Panc1 (cell line): Measurements from ENCODE around the gene DPP8. TPM values are rescaled to one million over a fixed set of nuclear protein-coding genes. Genes with fewer than 3 reads are reported as not detected.
A peak's percentile ranks its signal among the peaks of the same experiment; 100 is the strongest.
"Not testable (repeated sequence)": the region's sequence is repeated elsewhere in the genome, so short reads cannot be mapped to it uniquely, and the experiment has no call there.

Experiments
- ATAC-seq: fragments of 200-7000 bp; cut with Tn5 transposase; 2 replicates; pipeline ENCODE4 v1.9.1; 2020; ENCODE audit warnings: mild to moderate bottlenecking, moderate library complexity
- BruUV-seq: library from RNA; stranded (reverse); fragments of 400-500 nt; replicated peaks from 2 replicates; lab custom pipeline; 2021; lab: Mats Ljungman, UMichigan
- CTCF ChIA-PET: fragments of 300-600 bp; sonication (Branson Sonifier 250); formaldehyde crosslinking; loops from one replicate; lab custom pipeline; 2022; ENCODE audit warnings: antibody characterized with exemption; lab: Charles Lee
- POLR2A ChIA-PET: fragments of 300-600 bp; sonication (Branson Sonifier 250); formaldehyde crosslinking; loops from one replicate; lab custom pipeline; 2022; ENCODE audit warnings: antibody characterized with exemption; lab: Charles Lee
- DNase-seq: peaks from one replicate; pipeline ENCODE4 v3.0.0-alpha.2; 2010; ENCODE audit warnings: low read depth, low spot score
- H3K27ac ChIP-seq: 2 replicates; pipeline ENCODE4 v1.5.1; 2011; ENCODE audit warnings: mild to moderate bottlenecking, low read length, inconsistent platforms
- H3K27me3 ChIP-seq: fragments of 200-500 bp; sonication (Bioruptor generic); 2 replicates; pipeline ENCODE4 v1.6.0; 2014; ENCODE audit warnings: low read length, inconsistent platforms; ENCODE audit not compliant: control insufficient read depth, insufficient read depth
- H3K36me3 ChIP-seq: fragments of 200-500 bp; sonication (Bioruptor generic); 2 replicates; pipeline ENCODE4 v1.5.1; 2014; ENCODE audit warnings: inconsistent platforms, mild to moderate bottlenecking, low read length, moderate library complexity; ENCODE audit not compliant: control insufficient read depth, insufficient read depth
- H3K4me1 ChIP-seq: 2 replicates; pipeline ENCODE4 v1.5.1; 2011; ENCODE audit warnings: inconsistent platforms, mild to moderate bottlenecking, low read length, moderate library complexity; ENCODE audit not compliant: control insufficient read depth, insufficient read depth
- H3K4me3 ChIP-seq, 2 experiments: 2 replicates each; pipeline ENCODE4 v1.5.1; 2011 to 2012; ENCODE audit warnings: low read depth in 2 of 2, low read length in 2 of 2, mild to moderate bottlenecking in 2 of 2, inconsistent platforms in 1 of 2, moderate library complexity in 1 of 2
- H3K9me3 ChIP-seq: fragments of 200-500 bp; sonication (Bioruptor generic); 2 replicates; pipeline ENCODE4 v1.5.1; 2014; ENCODE audit warnings: low read depth, mild to moderate bottlenecking, inconsistent platforms, low read length, moderate library complexity; ENCODE audit not compliant: control insufficient read depth, insufficient read depth
- POLR2AphosphoS5 ChIP-seq: IDR thresholded peaks from 2 replicates; pipeline ENCODE4 v1.6.1; 2012; ENCODE audit warnings: mild to moderate bottlenecking, low read depth, low read length, moderate library complexity
- SIN3A ChIP-seq: IDR thresholded peaks from 2 replicates; pipeline ENCODE4 v1.6.1; 2012; ENCODE audit warnings: low read depth, mild to moderate bottlenecking, low read length, moderate library complexity, borderline replicate concordance; ENCODE audit not compliant: insufficient read depth
- TCF7L2 ChIP-seq: IDR thresholded peaks from 2 replicates; pipeline ENCODE4 v1.6.1; 2011; ENCODE audit warnings: mild to moderate bottlenecking, low read depth, low read length, inconsistent platforms
- in situ Hi-C: cut with HindIII; loops from 2 replicates; pipeline ENCODE4 v1.10.0; 2016; ENCODE audit warnings: low sequenced_read_pairs, low pct_unique_long_range_greater_than_20kb
- intact Hi-C: fragments of 100-400 bp; cut with micrococcal nuclease; formaldehyde crosslinking; loops from one replicate; pipeline ENCODE4 v1.10.0; 2022; ENCODE audit not compliant: unreplicated experiment
- total RNA-seq: library from RNA; stranded (reverse); gene quantifications from one replicate; pipeline ENCODE4 v1.2.1, GENCODE V29; 2021; ENCODE audit not compliant: unreplicated experiment
- TF ChIP-seq, protein P1 (sequence below): fragments of 450-650 bp; IDR thresholded peaks from 2 replicates; pipeline ENCODE4 v1.5.1; 2017; ENCODE audit warnings: mild to moderate bottlenecking
- TF ChIP-seq, protein P2 (sequence below), 2 experiments: IDR thresholded peaks; 2 replicates each; pipeline ENCODE4 v1.6.1; 2011 to 2012; ENCODE audit warnings: low read depth in 2 of 2, control low read depth in 1 of 2, low read length in 1 of 2, mild to moderate bottlenecking in 1 of 2, moderate library complexity in 1 of 2; ENCODE audit not compliant: insufficient read depth in 1 of 2

The DPP8 gene
- total RNA-seq, 1 experiment from 2014 or later, result 36.2 TPM

DNA sequence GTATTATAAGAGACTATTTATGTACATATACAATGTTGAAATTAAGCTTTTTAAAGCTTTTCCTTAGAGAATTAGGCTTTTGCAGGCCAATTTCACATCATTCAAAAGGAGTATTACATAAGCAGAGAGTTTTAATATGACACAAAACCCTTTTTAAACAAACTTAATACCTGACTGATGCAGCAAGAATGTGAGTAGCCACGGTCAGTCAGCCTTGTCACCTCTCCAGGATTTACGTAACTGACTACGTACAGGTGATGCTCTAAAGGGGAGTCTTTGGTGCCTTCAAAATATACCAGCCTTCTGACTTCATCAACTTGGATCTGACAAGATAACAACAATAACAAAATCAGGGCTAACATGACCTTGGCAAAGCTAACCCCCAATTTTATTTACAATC, 50.6 kb downstream of the DPP8 start:
- CTCF ChIA-PET, result no interaction called here
- Histone ChIP-seq H3K4me3 (no peak overlapping the region), H3K9me3 (no peaks in the 10 kb centered on the region), H3K4me1 (no peaks in the 10 kb centered on the region), H3K36me3 (peaks cover 8% of the 10 kb centered on the region), H3K27me3 (no peaks in the 10 kb centered on the region), H3K27ac (no peak overlapping the region)
- no peak for DNase-seq
- POLR2A ChIA-PET, result no interaction called here
- BruUV-seq, result no TSS peak
- ATAC-seq, result no peak
- in situ Hi-C loops (no loop called here), intact Hi-C loops (no loop called here)
- TF ChIP-seq TCF7L2, result no peak
- TF ChIP-seq, protein P1, sequence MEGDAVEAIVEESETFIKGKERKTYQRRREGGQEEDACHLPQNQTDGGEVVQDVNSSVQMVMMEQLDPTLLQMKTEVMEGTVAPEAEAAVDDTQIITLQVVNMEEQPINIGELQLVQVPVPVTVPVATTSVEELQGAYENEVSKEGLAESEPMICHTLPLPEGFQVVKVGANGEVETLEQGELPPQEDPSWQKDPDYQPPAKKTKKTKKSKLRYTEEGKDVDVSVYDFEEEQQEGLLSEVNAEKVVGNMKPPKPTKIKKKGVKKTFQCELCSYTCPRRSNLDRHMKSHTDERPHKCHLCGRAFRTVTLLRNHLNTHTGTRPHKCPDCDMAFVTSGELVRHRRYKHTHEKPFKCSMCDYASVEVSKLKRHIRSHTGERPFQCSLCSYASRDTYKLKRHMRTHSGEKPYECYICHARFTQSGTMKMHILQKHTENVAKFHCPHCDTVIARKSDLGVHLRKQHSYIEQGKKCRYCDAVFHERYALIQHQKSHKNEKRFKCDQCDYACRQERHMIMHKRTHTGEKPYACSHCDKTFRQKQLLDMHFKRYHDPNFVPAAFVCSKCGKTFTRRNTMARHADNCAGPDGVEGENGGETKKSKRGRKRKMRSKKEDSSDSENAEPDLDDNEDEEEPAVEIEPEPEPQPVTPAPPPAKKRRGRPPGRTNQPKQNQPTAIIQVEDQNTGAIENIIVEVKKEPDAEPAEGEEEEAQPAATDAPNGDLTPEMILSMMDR, result no peak
- no peak for TF ChIP-seq POLR2AphosphoS5
- TF ChIP-seq, protein P2, sequence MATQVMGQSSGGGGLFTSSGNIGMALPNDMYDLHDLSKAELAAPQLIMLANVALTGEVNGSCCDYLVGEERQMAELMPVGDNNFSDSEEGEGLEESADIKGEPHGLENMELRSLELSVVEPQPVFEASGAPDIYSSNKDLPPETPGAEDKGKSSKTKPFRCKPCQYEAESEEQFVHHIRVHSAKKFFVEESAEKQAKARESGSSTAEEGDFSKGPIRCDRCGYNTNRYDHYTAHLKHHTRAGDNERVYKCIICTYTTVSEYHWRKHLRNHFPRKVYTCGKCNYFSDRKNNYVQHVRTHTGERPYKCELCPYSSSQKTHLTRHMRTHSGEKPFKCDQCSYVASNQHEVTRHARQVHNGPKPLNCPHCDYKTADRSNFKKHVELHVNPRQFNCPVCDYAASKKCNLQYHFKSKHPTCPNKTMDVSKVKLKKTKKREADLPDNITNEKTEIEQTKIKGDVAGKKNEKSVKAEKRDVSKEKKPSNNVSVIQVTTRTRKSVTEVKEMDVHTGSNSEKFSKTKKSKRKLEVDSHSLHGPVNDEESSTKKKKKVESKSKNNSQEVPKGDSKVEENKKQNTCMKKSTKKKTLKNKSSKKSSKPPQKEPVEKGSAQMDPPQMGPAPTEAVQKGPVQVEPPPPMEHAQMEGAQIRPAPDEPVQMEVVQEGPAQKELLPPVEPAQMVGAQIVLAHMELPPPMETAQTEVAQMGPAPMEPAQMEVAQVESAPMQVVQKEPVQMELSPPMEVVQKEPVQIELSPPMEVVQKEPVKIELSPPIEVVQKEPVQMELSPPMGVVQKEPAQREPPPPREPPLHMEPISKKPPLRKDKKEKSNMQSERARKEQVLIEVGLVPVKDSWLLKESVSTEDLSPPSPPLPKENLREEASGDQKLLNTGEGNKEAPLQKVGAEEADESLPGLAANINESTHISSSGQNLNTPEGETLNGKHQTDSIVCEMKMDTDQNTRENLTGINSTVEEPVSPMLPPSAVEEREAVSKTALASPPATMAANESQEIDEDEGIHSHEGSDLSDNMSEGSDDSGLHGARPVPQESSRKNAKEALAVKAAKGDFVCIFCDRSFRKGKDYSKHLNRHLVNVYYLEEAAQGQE (IDR thresholded peaks at IDR 0.05; ENCODE audit: insufficient read depth in 1 of 2, low read depth in 2 of 2, low read length in 1 of 2), result no peak
- TF ChIP-seq SIN3A, result no peak

DNA sequence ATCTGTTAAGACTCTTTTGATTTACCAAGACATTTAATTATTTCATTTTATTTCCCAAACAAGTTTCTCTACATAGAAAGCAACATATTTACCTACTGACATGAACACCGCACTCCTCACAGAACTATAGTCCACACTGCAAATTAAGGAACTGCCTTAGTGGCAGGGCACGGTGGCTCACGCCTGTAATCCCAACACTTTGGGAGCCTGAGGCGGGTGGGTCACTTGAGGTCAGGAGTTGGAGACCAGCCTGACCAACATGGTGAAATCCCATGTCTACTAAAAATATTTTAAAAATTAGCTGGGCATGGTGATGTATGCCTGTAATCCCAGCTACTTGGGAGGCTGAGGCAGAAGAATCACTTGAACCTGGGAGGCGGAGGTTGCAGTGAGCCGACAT, 54.4 kb downstream of the DPP8 start:
- CTCF ChIA-PET, POLR2A ChIA-PET, DNase-seq, intact Hi-C loops, H3K4me1 ChIP-seq, H3K27me3 ChIP-seq, ATAC-seq, in situ Hi-C loops, H3K27ac ChIP-seq, H3K9me3 ChIP-seq, H3K4me3 ChIP-seq, BruUV-seq, H3K36me3 ChIP-seq: not testable (repeated sequence)

DNA sequence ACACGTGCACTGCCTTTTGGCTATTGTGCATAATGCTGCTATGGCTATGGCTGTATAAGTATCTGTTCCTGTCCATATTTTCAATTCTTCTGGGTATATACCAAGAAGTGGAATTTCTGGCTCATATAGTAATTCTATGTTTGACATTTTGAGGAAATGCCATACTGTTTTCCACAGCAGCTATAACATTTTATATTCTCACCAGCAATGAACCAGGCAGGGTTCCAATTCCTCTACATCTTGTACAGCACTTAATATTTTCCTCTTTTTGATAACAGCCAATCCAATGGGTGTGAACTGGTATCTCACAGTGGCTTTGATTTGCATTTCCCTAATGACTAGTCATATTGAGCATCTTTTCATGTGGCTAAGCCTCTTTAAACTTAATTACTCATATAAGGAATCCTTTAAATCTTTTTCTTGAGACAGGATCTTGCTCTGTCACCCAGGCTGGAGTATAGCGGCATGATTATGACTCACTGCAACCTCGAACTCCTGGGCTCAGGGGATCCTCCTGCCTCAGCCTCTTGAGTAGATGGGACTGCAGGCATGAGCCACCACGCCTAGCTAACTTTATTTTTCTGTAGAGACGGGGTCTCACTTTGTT, 56.6 kb downstream of the DPP8 start:
- ChIA-PET CTCF (no interaction called here), POLR2A (no interaction called here)
- Histone ChIP-seq H3K36me3 (peaks cover 3% of the 10 kb centered on the region; the same call in 1 of the 2 replicates), H3K4me3 (no peak overlapping the region), H3K4me1 (no peaks in the 10 kb centered on the region), H3K27me3 (no peaks in the 10 kb centered on the region), H3K9me3 (no peaks in the 10 kb centered on the region), H3K27ac (no peak overlapping the region)
- DNase-seq (no peak), ATAC-seq (no peak)
- TSS peak; percentile 46 for BruUV-seq
- no peak for TF ChIP-seq POLR2AphosphoS5
- intact Hi-C loops (no loop called here), in situ Hi-C loops (no loop called here)

DNA sequence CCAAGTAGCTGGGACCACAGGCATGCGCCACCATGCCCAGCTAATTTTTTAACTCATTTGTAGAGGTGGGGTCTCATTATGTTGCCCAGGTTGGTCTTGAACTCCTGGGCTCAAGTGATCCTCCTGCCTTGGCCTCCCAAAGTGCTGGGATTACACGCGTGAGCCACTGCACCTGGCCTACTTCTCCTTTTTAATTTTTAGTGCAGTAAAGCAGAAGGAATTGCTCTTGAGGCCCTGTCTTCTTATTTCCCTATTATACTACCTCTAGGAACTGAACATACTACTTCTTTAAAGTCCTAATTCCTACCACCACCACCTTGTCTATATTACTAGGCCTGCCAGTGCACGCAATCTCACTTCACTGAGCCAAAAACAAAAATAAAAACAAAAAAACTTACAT, 62.2 kb downstream of the DPP8 start:
- DNase-seq, H3K4me3 ChIP-seq, H3K9me3 ChIP-seq, in situ Hi-C loops, BruUV-seq, ATAC-seq, H3K27me3 ChIP-seq, POLR2A ChIA-PET, CTCF ChIA-PET, H3K27ac ChIP-seq, intact Hi-C loops, H3K4me1 ChIP-seq: not testable (repeated sequence)
- peaks cover 16% of the 10 kb centered on the region; the same call in 1 of the 2 replicates for H3K36me3 ChIP-seq
